ENCODE data around the gene BABAM2. TPM values are rescaled to one million over a fixed set of nuclear protein-coding genes. Genes with fewer than 3 reads are reported as not detected.
A peak's percentile ranks its signal among the peaks of the same experiment; 100 is the strongest.

Gene BABAM2
- total and polyA plus RNA-seq, 9 of the 15 experiments (the other 6 are each of a cell fraction or from before 2014, with no cell fraction given) = 10.9 to 37.4 (median 25.6) TPM

DNA sequence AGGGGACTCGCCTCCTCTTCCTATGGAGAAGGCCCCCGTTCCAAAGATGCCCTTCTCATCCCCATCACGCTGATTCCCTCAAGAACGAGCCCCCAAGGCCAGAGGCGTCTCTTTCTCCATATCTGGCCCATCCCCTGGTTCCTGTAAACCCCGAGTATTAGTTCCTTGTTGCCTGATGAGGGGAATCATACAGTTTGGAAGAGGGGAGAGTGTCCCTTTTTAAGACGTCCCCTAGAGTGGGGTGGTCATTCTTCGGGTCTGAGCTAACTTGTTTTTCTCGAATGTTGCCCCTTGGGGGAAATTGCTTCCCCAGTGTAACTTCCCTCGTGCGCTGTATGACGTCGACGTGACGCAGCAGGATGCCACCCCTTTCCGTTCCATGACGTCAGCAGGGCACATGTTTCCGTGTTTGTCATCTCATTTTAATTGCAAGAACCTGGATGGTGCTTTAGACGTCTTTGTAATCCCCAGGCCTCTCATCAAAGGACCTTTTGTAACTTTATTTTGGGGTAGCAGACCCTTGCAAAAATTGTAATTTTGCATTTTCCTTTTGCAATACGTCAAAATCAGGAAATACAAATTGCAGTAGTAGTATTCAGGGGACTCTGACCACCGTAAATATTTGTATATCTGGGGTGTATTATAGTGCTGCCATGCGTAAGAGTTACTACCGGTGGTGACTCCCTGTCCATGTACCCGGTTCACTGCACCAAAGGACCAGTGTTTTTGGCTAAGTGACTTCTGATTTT lies 569 bp downstream of the BABAM2 start (continued):
- TF ChIP-seq ASH1L (IDR thresholded peaks at IDR 0.05; ENCODE audit: borderline replicate concordance, low read depth, partially characterized antibody) (peak; percentile 15), ZNF507 (tag; conservative IDR thresholded peaks at IDR 0.05) (no peak), JUNB (CRISPR knock-in tag; conservative IDR thresholded peaks at IDR 0.05) (peak; percentile 20; the same call in 1 of the 2 replicates), ZNF311 (CRISPR knock-in tag; IDR thresholded peaks at IDR 0.05) (0 out of 2 replicates have a peak, but pooled peaks have one; percentile 34), ZFPM2 (CRISPR knock-in tag; IDR thresholded peaks at IDR 0.05) (no peak), BDP1 (IDR thresholded peaks at IDR 0.05; ENCODE audit: insufficient read depth, insufficient read length) (no peak), ZNF143 (CRISPR knock-in tag; IDR thresholded peaks at IDR 0.05) (no peak), DACH1 (IDR thresholded peaks at IDR 0.05; ENCODE audit: partially characterized antibody) (no peak), ARID2 (IDR thresholded peaks at IDR 0.05) (no peak), SP2 (IDR thresholded peaks at IDR 0.05; ENCODE audit: extremely low read depth, low read depth, low read length, poor library complexity, severe bottlenecking) (no peak), NFRKB (IDR thresholded peaks at IDR 0.05; ENCODE audit: low read depth) (peak; percentile 40; the same call in 1 of the 2 replicates), MYC (IDR thresholded peaks at IDR 0.05; ENCODE audit: low read depth, low read length) (peak; percentile 84), MYC (CRISPR knock-in tag; IDR thresholded peaks at IDR 0.05; ENCODE audit: borderline replicate concordance, low read depth) (peak; percentile 77; the same call in 1 of the 2 replicates), SETDB1 (IDR thresholded peaks at IDR 0.05; ENCODE audit: low read length) (no peak), POLR2H (tag; IDR thresholded peaks at IDR 0.05; ENCODE audit: low read depth) (no peak; the same call in 1 of the 2 replicates), ERF (CRISPR knock-in tag; IDR thresholded peaks at IDR 0.05) (no peak), NRF1 (conservative IDR thresholded peaks at IDR 0.05 in 1 of 2, IDR thresholded peaks at IDR 0.05 in 1 of 2) (no peak; a peak in 1 of 4 replicates), ADNP (tag; IDR thresholded peaks at IDR 0.05) (no peak)
- TF ChIP-seq, protein P1, sequence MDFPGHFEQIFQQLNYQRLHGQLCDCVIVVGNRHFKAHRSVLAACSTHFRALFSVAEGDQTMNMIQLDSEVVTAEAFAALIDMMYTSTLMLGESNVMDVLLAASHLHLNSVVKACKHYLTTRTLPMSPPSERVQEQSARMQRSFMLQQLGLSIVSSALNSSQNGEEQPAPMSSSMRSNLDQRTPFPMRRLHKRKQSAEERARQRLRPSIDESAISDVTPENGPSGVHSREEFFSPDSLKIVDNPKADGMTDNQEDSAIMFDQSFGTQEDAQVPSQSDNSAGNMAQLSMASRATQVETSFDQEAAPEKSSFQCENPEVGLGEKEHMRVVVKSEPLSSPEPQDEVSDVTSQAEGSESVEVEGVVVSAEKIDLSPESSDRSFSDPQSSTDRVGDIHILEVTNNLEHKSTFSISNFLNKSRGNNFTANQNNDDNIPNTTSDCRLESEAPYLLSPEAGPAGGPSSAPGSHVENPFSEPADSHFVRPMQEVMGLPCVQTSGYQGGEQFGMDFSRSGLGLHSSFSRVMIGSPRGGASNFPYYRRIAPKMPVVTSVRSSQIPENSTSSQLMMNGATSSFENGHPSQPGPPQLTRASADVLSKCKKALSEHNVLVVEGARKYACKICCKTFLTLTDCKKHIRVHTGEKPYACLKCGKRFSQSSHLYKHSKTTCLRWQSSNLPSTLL (IDR thresholded peaks at IDR 0.05) = no peak
- TF ChIP-seq, protein P2, sequence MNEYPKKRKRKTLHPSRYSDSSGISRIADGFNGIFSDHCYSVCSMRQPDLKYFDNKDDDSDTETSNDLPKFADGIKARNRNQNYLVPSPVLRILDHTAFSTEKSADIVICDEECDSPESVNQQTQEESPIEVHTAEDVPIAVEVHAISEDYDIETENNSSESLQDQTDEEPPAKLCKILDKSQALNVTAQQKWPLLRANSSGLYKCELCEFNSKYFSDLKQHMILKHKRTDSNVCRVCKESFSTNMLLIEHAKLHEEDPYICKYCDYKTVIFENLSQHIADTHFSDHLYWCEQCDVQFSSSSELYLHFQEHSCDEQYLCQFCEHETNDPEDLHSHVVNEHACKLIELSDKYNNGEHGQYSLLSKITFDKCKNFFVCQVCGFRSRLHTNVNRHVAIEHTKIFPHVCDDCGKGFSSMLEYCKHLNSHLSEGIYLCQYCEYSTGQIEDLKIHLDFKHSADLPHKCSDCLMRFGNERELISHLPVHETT (CRISPR knock-in tag; conservative IDR thresholded peaks at IDR 0.05 in 1 of 2, IDR thresholded peaks at IDR 0.05 in 1 of 2) = peak in 1 of 2 experiments; percentile 37; a peak in 1 of 4 replicates
- TF ChIP-seq, protein P3, sequence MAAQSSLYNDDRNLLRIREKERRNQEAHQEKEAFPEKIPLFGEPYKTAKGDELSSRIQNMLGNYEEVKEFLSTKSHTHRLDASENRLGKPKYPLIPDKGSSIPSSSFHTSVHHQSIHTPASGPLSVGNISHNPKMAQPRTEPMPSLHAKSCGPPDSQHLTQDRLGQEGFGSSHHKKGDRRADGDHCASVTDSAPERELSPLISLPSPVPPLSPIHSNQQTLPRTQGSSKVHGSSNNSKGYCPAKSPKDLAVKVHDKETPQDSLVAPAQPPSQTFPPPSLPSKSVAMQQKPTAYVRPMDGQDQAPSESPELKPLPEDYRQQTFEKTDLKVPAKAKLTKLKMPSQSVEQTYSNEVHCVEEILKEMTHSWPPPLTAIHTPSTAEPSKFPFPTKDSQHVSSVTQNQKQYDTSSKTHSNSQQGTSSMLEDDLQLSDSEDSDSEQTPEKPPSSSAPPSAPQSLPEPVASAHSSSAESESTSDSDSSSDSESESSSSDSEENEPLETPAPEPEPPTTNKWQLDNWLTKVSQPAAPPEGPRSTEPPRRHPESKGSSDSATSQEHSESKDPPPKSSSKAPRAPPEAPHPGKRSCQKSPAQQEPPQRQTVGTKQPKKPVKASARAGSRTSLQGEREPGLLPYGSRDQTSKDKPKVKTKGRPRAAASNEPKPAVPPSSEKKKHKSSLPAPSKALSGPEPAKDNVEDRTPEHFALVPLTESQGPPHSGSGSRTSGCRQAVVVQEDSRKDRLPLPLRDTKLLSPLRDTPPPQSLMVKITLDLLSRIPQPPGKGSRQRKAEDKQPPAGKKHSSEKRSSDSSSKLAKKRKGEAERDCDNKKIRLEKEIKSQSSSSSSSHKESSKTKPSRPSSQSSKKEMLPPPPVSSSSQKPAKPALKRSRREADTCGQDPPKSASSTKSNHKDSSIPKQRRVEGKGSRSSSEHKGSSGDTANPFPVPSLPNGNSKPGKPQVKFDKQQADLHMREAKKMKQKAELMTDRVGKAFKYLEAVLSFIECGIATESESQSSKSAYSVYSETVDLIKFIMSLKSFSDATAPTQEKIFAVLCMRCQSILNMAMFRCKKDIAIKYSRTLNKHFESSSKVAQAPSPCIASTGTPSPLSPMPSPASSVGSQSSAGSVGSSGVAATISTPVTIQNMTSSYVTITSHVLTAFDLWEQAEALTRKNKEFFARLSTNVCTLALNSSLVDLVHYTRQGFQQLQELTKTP (IDR thresholded peaks at IDR 0.05; ENCODE audit: low read depth in 1 of 2, partially characterized antibody in 2 of 2) = peak in 1 of 2 experiments; percentile 47
